GM21737 (cell line): ENCODE results near the gene MYEOV.

Source experiments
- ATAC-seq: cut with Tn5 transposase; IDR thresholded peaks from one replicate; pipeline ENCODE4 v1.9.1; 2021; ENCODE audit warnings: mild to moderate bottlenecking, moderate library complexity; ENCODE audit not compliant: unreplicated experiment

The MYEOV gene

GRCh38 chr11:69301081-69301454 is 7.1 kb downstream of the MYEOV start:
- ATAC-seq: no peak

DNA sequence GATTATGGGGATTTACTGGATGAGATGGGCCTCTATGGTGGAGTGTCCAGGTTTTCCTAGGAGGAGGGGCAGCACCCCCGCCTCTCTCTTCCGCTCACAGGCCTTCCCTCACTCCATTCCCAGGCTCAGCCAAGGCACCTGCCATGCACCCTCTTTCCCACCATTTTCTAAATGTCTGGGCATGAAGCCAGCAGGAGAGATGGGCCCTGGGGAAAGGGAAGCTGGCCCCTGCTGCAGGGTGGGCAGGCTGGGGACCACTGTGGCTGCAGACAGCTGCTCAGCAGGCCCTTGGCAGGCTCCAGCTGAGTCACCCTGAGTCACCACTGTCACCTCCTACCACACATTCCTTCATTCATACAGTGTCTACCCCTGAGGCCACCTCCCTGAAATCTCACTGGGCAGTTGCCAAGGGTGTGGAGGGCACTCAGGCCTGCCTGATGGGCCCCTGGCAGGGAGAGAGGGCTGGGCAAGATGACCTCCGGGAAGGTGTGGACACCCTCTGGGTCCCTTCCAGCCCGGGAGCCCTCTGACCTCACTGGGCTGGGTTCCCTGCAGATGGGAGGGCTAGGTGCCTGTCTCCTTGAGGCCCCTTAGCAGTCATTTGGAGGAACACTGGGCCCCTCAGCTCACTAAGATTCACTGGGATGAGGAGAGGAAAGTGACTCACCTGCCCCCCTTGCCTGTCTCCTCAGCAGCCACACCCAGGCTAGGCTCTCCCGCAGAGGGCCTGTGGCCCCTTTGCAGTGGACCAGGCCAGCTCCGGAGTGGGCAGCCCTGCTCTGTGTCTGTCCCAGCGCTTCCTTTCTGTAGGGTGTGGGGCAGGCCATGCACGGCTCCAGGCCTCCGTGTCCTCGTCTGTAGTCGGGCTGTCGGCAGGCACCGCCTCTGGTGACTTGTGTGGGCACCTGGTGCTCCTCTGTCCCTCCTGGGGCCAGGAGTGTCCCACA is 7.8 kb downstream of the MYEOV start:
- no peak for ATAC-seq

DNA sequence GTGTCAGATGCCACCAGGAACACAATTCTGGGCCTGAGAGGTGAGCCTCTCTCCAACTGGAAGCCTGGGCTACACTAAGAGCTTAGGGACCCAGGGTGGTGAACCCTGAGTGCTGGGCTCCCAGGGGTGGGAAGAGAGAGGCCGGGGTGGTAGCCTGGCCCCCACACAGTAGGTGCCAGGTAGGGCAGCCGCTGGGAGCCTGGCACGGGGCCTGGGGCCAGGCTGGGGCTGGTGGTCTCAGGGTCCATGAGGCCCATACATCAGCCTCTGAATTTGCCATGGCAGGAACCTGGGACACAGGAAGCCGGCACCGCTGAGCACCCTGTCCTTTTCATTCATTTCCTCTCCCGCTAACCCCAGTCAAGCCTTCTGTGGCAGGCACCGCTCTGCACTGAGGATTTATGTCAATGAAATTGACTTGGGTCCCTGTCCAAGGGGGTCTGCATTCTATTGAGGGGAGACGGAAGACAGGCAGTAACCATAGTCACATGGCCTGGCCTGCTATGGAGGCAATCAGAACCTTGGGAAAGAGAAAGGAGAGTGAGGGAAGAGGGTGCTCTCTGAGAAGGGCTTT is 8.6 kb downstream of the MYEOV start:
- no peak for ATAC-seq

GRCh38 chr11:69303427-69303826 is 9.5 kb downstream of the MYEOV start:
- ATAC-seq: no peak

DNA sequence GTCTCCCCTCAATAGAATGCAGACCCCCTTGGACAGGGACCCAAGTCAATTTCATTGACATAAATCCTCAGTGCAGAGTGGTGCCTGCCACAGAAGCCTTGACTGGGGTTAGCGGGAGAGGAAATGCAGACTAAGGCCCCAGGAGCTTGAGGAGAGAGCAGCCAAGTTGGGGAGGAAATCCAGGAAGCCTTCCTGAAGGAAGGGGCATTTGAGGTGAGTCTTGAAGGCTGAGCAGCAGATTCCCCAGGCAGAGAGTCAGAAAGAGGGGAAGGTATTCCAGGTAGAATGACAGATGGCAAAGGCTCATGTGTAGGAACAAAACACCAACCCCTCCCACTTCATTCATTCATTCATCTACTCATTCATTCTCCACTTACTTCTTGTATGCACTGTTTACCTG is 10.3 kb downstream of the MYEOV start:
- no peak for ATAC-seq

- no peak for ATAC-seq
These were observed 10.7 kb downstream of the MYEOV start for GRCh38 chr11:69304686-69305085.

DNA sequence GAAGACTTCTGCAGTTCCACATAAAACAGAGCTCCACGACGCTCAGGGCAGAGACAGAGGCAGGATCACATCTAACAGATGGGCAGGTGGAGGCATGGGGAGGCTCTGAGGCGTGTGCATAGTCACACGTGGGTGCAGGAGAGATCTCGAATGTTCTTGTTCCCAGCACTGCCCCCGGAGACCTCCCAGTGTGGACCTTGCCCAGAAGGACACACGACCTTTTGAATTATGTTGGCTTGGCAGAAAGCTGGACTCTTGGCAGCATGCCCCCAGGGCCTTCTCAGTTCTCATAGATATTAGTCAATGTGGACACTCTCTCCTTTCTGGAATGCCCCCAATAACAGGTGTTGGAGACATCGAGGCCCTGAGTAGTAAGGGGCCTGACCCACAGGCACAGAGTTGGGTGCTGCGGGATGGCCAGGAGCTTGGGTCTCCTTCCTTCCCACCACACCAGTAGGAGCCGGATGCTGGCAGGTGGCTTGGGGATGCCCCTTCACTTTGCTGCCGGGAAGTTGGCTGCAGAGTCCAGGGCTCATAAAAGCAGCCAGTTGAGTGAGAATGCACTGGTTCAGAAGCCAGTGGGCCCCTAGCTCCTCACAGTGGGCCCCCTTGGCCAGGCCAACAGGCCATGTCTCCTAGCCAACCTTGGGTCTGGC is 12.1 kb downstream of the MYEOV start:
- no peak for ATAC-seq

GRCh38 chr11:69306821-69307220 is 12.9 kb downstream of the MYEOV start:
- no peak for ATAC-seq

DNA sequence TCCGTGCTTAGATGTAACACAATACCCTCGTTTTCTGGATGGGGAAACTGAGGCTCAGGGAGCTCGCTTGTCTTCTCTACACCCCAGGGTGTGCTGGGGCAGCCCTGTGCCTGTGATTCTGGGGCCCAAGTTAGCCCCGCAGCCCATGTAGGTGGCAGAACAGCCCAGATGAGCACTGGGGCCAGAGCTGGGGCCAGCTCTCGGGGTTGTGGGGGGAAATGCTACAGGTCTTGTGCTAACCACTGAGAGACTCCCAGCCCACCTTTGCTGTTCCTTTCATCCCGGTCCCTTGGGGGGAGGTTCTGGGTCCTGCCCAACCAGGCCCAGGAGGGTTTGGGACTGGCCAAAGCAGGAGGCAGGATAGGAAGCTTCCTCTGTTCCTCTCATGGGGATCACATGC is 13.5 kb downstream of the MYEOV start:
- no peak for ATAC-seq

GRCh38 chr11:69307871-69308431 is 14.0 kb downstream of the MYEOV start:
- no peak for ATAC-seq

DNA sequence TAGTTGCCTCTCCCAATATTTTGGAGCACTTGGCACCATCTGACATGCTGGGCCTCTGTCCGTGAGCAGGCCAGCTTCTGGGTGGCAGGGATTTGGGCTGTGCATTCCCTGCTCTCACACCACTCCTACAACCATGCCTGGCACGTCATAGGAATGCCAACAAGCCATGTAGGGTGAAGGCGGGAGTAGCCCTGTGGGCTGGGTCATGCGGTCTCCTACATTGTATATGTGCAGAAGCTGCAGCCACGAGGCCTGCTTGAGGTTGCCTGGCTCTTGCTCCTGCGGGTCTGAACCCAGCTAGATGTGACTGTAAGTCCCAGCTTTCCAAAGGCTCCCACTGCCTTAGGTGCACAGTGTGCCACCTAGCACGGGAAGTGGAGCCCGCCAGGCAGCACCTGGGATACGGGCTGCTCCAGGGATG is 14.5 kb downstream of the MYEOV start:
- no peak for ATAC-seq

DNA sequence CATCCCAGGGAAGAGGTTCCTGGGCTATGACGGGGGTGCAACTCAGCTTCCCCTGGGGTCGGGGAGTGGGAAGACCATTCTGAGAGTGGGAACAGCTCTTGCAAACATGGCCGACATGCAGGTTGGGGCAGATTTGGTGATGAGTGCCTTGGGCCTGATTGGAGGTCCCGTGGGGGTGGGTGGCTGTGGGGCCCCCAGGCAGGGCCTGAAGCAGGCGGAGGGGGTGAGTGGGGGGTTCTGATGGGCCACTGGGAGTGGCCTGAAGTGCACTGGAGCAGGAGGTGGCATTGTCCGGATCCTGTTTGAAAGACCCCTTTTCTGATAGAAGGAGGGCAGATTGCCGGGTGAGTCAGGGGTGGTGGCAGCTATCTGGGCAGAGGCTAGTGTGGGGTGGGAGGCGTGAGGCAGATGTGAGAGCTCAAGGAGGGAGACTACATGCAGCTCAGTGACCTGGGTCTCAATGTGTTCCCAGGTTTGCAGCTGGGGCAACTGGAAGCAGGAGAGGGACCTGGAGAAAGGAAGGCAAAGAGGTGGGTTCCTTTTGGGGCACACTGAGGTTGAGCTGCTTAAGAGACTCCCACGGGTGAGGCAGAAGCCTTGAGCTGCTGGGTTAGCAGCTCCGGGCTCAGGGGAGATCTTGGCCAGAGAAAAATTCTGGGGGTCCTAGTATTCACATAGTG is 15.1 kb downstream of the MYEOV start:
- no peak for ATAC-seq

DNA sequence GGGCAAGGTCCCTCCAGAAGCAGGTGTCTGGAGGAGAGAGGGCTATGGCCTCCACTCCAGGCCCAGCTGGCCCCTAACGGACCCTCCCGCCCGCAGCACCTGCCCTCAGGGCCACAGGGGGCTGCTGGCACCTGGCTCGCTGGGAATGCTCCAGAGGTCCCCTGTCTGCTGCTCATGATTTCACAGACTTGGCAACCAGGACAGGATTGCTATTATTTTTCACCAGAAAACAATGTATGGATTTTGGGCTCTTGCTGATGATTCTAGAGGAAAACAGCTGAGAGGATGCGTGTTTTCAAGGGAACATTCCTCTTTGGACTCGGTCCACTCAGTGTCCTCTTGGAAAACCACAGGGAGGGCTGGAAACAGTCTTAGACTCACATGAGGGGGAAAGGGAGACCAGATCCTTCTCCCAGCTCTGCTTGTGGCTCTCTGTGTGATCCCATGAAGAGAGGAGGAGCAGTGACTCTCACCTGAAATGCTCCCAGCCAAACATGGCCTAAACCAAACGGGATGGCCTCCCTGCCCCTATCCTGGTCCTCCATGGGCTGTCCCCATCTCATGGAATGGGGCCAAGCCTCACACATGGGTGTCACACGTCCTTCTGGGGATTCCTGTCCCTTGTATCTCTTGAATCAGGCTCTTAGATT is 15.8 kb downstream of the MYEOV start:
- no peak for ATAC-seq

GRCh38 chr11:69310351-69310750 is 16.4 kb downstream of the MYEOV start:
- no peak for ATAC-seq

- no peak for ATAC-seq
These were observed 17.2 kb downstream of the MYEOV start for GRCh38 chr11:69310934-69311766.

DNA sequence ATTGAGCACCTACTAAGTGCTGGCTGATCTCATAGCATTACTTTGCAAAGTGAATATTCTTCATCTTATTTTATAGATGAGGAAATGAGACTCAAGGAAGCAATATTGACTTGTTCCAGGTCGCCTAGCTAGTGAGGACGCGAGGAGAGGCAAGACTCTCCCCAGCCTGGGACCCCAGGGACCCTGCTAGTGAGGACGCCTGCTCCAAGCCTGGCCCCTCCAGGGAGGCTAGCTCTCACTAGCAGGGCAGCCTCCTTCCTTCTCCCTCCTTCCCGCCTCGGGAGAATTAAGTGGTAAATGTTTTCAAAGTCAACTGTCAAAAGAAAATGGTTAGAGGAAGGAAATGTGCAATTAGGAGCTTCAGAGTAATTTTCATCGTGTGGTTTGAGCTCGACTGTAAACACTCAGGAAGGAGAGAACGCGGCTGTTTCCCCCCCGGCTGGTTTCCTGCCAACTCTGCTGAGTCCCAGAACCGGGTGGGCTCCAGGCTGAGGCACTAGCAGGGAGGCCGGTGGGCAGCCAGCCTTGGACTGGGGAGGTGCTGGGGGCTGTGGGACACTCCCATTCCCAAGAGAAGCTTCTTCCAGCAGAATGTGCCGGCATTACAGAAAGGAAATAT is 17.9 kb downstream of the MYEOV start:
- no peak for ATAC-seq

GRCh38 chr11:69312453-69313404 is 18.8 kb downstream of the MYEOV start:
- no peak for ATAC-seq

DNA sequence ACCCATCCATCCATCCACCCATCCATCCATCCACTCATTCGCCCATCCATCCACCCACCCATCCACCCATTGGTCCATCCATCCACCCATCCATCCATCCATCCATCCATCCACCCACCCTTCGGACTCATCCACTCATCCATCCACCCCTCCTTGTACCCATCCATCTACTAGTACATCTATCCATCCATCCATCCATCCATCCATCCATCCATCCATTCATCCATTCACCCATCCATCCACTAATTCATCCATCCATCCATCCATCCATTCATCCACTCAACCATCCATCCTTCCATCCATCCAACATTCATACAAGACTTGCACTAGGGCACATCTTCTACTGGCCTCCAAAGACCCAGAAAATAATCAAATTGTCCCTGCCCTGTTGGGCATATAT is 20.0 kb downstream of the MYEOV start:
- ATAC-seq: no peak
